DOHH2 (cell line): ENCODE measurements around the gene NRF1.

Source experiments
- H3F3A ChIP-seq: fragments of 200-600 bp; sonication (generic), shearing (Covaris generic); 2 replicates; pipeline ENCODE4 v1.6.0; 2016; ENCODE audit warnings: antibody characterized with exemption, mild to moderate bottlenecking; ENCODE audit not compliant: control insufficient read depth, insufficient read depth
- H3K27ac ChIP-seq: fragments of 200-600 bp; sonication (generic); 2 replicates; pipeline ENCODE4 v1.5.1; 2014; ENCODE audit warnings: low read depth, mild to moderate bottlenecking, low read length, moderate library complexity
- H3K27me3 ChIP-seq: fragments of 200-600 bp; sonication (generic); 2 replicates; pipeline ENCODE4 v1.6.1; 2014; ENCODE audit warnings: mild to moderate bottlenecking, low read length, mixed read lengths; ENCODE audit not compliant: control insufficient read depth
- H3K36me3 ChIP-seq: fragments of 200-600 bp; sonication (generic); 2 replicates; pipeline ENCODE4 v1.6.1; 2014; ENCODE audit warnings: mild to moderate bottlenecking, low read length, moderate library complexity, mixed read lengths; ENCODE audit not compliant: control insufficient read depth
- H3K4me1 ChIP-seq: fragments of 200-600 bp; sonication (generic); 2 replicates; pipeline ENCODE4 v1.6.1; 2014; ENCODE audit warnings: mild to moderate bottlenecking, low read length, mixed read lengths; ENCODE audit not compliant: control insufficient read depth
- H3K4me2 ChIP-seq: fragments of 200-600 bp; sonication (generic); 2 replicates; pipeline ENCODE4 v1.6.0; 2014; ENCODE audit warnings: mild to moderate bottlenecking, low read length, moderate library complexity
- H3K4me3 ChIP-seq: fragments of 200-600 bp; sonication (generic); 2 replicates; pipeline ENCODE4 v1.5.1; 2014; ENCODE audit warnings: mild to moderate bottlenecking, low read length, mixed read lengths
- H3K79me2 ChIP-seq: fragments of 200-600 bp; sonication (generic); 2 replicates; pipeline ENCODE4 v1.6.1; 2014; ENCODE audit warnings: mild to moderate bottlenecking, low read length, mixed read lengths; ENCODE audit not compliant: control insufficient read depth
- H3K9me2 ChIP-seq: fragments of 200-600 bp; sonication (generic); replicated peaks from 2 replicates; pipeline ENCODE4 v1.6.1; 2014; ENCODE audit warnings: mild to moderate bottlenecking, low read length, mixed read lengths; ENCODE audit not compliant: control insufficient read depth
- H3K9me3 ChIP-seq: fragments of 200-600 bp; sonication (generic); 2 replicates; pipeline ENCODE4 v1.6.1; 2014; ENCODE audit warnings: antibody characterized with exemption, low read length, mixed read lengths; ENCODE audit not compliant: control insufficient read depth, insufficient read depth
- H4K20me1 ChIP-seq: fragments of 200-600 bp; sonication (generic); 2 replicates; pipeline ENCODE4 v1.6.0; 2014; ENCODE audit warnings: low read depth, mild to moderate bottlenecking, antibody characterized with exemption, low read length, moderate library complexity; ENCODE audit not compliant: control insufficient read depth, insufficient read depth
- EZH2phosphoT487 ChIP-seq: fragments of 200-600 bp; sonication (generic); IDR thresholded peaks from 2 replicates; pipeline ENCODE4 v1.6.1; 2017; ENCODE audit warnings: borderline replicate concordance, mild to moderate bottlenecking, antibody characterized with exemption, low read length, moderate library complexity, mixed read lengths
- TF ChIP-seq, protein P1 (sequence below): fragments of 200-600 bp; sonication (generic); IDR thresholded peaks from one replicate; pipeline ENCODE4 v1.5.1; 2014; ENCODE audit warnings: antibody characterized with exemption, mild to moderate bottlenecking, low read depth, low read length; ENCODE audit not compliant: poor library complexity, severe bottlenecking

The NRF1 gene

DNA sequence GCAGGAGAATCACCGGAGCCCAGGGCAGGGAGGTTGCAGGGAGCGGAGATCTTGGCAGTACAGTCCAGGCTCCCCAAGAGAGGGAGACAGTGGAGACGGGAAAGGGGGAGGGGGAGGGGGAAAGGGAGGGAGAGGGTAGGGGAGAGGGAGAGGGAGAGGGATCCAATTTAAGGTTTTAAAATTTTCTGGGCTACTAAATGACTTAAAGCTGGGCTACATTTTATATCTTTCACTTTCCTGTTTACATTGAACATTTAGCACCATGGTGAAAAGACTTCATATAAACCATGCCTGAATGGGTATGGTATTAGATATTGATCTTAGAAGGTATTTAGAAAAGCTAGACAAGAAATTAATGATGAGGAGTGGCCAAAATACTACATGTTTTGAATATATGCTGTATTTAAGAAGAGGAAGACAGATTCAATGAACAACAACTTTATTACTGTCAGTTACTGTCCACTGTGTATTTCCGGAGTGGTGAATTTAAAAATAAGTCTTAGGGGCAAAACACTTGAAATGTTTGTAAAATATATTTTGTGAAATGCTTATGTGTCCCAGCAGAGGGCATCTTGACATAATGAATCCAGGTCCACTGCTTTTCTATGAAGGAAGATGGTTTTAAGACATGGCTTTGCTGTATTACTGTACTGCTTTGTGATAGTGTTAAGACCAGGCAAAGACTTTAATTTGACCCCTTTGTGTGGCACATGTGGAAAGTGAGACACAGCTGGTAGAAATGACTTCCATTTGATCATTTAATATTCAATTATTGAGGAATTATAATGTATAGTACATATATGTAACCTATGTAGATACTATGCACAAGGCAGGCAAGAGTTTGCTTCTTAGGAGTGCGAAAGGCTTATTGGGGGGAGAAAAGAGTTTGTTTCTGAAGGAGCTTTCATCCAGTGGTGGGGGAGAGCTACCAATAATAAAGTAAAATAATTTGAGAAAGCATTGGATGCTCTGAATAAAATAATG, 52.8 kb downstream of the NRF1 start:
- H3K36me3 ChIP-seq = peaks cover 27% of the 10 kb centered on the region
- no peaks in the 10 kb centered on the region for H3K27me3 ChIP-seq
- H4K20me1 ChIP-seq = no peaks in the 10 kb centered on the region
- H3K79me2 ChIP-seq = no peaks in the 10 kb centered on the region
- peaks cover 25% of the 10 kb centered on the region for H3K9me3 ChIP-seq
- no peaks in the 10 kb centered on the region for H3F3A ChIP-seq
- no peak overlapping the region for H3K4me2 ChIP-seq
- TF ChIP-seq EZH2phosphoT487 = no peak
- TF ChIP-seq, protein P1, sequence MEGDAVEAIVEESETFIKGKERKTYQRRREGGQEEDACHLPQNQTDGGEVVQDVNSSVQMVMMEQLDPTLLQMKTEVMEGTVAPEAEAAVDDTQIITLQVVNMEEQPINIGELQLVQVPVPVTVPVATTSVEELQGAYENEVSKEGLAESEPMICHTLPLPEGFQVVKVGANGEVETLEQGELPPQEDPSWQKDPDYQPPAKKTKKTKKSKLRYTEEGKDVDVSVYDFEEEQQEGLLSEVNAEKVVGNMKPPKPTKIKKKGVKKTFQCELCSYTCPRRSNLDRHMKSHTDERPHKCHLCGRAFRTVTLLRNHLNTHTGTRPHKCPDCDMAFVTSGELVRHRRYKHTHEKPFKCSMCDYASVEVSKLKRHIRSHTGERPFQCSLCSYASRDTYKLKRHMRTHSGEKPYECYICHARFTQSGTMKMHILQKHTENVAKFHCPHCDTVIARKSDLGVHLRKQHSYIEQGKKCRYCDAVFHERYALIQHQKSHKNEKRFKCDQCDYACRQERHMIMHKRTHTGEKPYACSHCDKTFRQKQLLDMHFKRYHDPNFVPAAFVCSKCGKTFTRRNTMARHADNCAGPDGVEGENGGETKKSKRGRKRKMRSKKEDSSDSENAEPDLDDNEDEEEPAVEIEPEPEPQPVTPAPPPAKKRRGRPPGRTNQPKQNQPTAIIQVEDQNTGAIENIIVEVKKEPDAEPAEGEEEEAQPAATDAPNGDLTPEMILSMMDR = peak; percentile 66
- no peak overlapping the region for H3K4me3 ChIP-seq
- 0 out of 2 replicates have a peak, but pooled peaks cover 3% of the 10 kb centered on the region for H3K4me1 ChIP-seq
- no peaks in the 10 kb centered on the region for H3K9me2 ChIP-seq
- H3K27ac ChIP-seq = no peak overlapping the region

DNA sequence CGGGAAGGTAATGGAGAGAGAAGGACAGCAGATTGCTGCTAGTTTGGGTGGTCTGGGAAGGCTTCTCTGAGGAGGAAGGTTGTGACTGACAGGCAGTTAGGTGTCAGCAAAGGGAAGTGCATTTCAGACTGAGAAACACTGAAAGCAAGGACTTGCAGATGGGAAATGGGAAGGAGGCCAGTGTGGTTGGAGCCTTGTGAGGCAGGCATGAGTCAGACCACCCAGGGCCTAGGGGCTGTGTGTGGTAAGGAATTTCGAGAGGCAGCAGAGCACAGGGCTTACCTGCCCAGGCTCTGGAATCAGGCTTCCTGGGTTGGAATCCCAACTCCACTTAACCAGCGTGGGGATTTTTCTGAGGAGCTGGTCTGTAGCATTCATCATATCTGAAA, 53.5 kb downstream of the NRF1 start:
- no peak overlapping the region for H3K4me3 ChIP-seq
- H3K9me2 ChIP-seq = no peaks in the 10 kb centered on the region
- no peaks in the 10 kb centered on the region for H4K20me1 ChIP-seq
- no peak overlapping the region for H3K4me2 ChIP-seq
- no peaks in the 10 kb centered on the region for H3K27me3 ChIP-seq
- H3K27ac ChIP-seq = no peak overlapping the region
- H3K9me3 ChIP-seq = peaks cover 19% of the 10 kb centered on the region
- H3K79me2 ChIP-seq = no peaks in the 10 kb centered on the region
- H3F3A ChIP-seq = no peaks in the 10 kb centered on the region
- 0 out of 2 replicates have a peak, but pooled peaks cover 3% of the 10 kb centered on the region for H3K4me1 ChIP-seq
- H3K36me3 ChIP-seq = peaks cover 21% of the 10 kb centered on the region
- TF ChIP-seq EZH2phosphoT487 = no peak
- TF ChIP-seq, protein P1 = no peak

DNA sequence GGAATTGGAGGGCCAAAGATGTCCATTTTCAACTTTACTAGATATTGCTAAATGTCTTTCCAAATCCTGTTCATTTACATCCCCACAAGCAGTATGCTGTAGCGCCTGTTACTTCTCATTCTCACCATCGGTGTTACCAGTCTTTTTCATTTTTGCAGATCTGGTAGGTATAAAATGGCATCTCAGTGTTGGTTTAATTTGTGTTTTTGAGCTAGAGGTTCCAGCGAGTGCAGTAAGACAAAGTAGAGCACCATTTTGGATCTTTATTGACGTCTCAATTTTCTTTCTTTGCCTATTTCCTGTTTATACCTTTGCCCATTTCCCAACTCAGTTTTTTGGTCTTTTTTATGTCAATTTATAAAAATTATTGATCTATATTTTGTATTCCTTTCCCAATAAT, 55.6 kb downstream of the NRF1 start:
- no peaks in the 10 kb centered on the region for H3K79me2 ChIP-seq

More for the DNA sequence above, 55.6 kb downstream of the NRF1 start:
- H3K4me1 ChIP-seq = 0 out of 2 replicates have a peak, but pooled peaks cover 3% of the 10 kb centered on the region
- H3K27me3 ChIP-seq = no peaks in the 10 kb centered on the region
- H3K4me2 ChIP-seq = no peak overlapping the region
- peaks cover 13% of the 10 kb centered on the region for H3K36me3 ChIP-seq
- no peaks in the 10 kb centered on the region for H4K20me1 ChIP-seq
- H3F3A ChIP-seq = no peaks in the 10 kb centered on the region
- no peak overlapping the region for H3K4me3 ChIP-seq
- H3K27ac ChIP-seq = no peak overlapping the region
- H3K9me3 ChIP-seq = peaks cover under 1% of the 10 kb centered on the region; the same call in 1 of the 2 replicates
- H3K9me2 ChIP-seq = no peaks in the 10 kb centered on the region
- TF ChIP-seq EZH2phosphoT487 = no peak
- TF ChIP-seq, protein P1 = no peak
